ENCODE data around the gene PGLYRP2. TPM values are rescaled to one million over a fixed set of nuclear protein-coding genes. Genes with fewer than 3 reads are reported as not detected.

The PGLYRP2 gene
- total and polyA plus RNA-seq, 9 of the 15 experiments (the other 6 are each of a cell fraction or from before 2014, with no cell fraction given) = not detected

- TF ChIP-seq GTF3C2 (IDR thresholded peaks at IDR 0.05; ENCODE audit: borderline replicate concordance, extremely low read depth, insufficient read length) = peak; percentile 22
- TF ChIP-seq CTBP1 (IDR thresholded peaks at IDR 0.05; ENCODE audit: borderline replicate concordance) = peak; percentile 30; the same call in 1 of the 2 replicates
- peak; percentile 91 for TF ChIP-seq SMARCA5 (IDR thresholded peaks at IDR 0.05)
- peak in 1 of 2 experiments; percentile 61; a peak in 1 of 3 replicates for TF ChIP-seq CBX3 (IDR thresholded peaks at IDR 0.05; ENCODE audit: borderline replicate concordance in 1 of 2, low read length in 2 of 2)
- TF ChIP-seq ZNF24 (IDR thresholded peaks at IDR 0.05) = 0 out of 2 replicates have a peak, but pooled peaks have one; percentile 52
- no peak for TF ChIP-seq SMC3 (conservative IDR thresholded peaks at IDR 0.05; ENCODE audit: insufficient read depth, low read depth, low read length)
- peak; percentile 86 for TF ChIP-seq MAFG (tag; conservative IDR thresholded peaks at IDR 0.05)
- no peak for TF ChIP-seq ZNF311 (CRISPR knock-in tag; IDR thresholded peaks at IDR 0.05)
- TF ChIP-seq PTBP1 (IDR thresholded peaks at IDR 0.05; ENCODE audit: low read depth, low read length) = 0 out of 2 replicates have a peak, but pooled peaks have one; percentile 65
- peak; percentile 99 for TF ChIP-seq RBM25 (IDR thresholded peaks at IDR 0.05; ENCODE audit: low read depth, low read length, severe bottlenecking)
- no peak for TF ChIP-seq MXD1 (CRISPR knock-in tag; IDR thresholded peaks at IDR 0.05; ENCODE audit: borderline replicate concordance, poor library complexity, severe bottlenecking)
- TF ChIP-seq ZFP36 (IDR thresholded peaks at IDR 0.05; ENCODE audit: low read depth, low read length, partially characterized antibody) = peak; percentile 99
- TF ChIP-seq RCOR1 (IDR thresholded peaks at IDR 0.05; ENCODE audit: borderline replicate concordance in 1 of 2, low read depth in 2 of 2, low read length in 2 of 2) = peak in 1 of 2 experiments; percentile 48; a peak in 1 of 4 replicates
- TF ChIP-seq BCOR (IDR thresholded peaks at IDR 0.05) = peak; percentile 90
- TF ChIP-seq ZNF121 (CRISPR knock-in tag; conservative IDR thresholded peaks at IDR 0.05) = peak; percentile 73
These were observed 12.2 kb downstream of the PGLYRP2 start (continued) for GRCh38 chr19:15466851-15467733.
